GM18867 (cell line): ENCODE measurements around the gene ELOVL5.

Experiments used
- ATAC-seq: cut with Tn5 transposase; IDR thresholded peaks from one replicate; pipeline ENCODE4 v1.9.1; 2021; ENCODE audit warnings: mild to moderate bottlenecking, moderate library complexity; ENCODE audit not compliant: unreplicated experiment

Gene ELOVL5

DNA sequence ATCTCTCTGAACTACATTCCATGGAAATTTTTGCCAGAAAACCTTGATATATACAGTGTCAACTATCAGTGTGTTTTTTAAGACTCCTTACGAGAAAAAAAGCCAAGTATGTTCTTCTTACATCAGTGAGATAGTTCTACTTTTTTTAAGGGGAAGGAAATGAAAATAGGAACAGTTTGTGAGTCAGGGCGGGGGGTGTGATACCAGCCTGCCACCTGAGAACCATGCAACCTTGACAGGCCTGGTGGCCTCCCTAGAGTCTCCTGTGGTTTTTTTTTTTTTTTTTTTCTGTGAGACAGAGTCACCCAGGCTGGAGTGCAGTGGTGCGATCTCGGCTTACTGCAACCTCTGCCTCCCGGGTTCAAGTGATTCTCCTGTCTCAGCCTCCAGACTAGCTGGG lies 103.8 kb downstream of the ELOVL5 start:
- ATAC-seq = peak; percentile 89

DNA sequence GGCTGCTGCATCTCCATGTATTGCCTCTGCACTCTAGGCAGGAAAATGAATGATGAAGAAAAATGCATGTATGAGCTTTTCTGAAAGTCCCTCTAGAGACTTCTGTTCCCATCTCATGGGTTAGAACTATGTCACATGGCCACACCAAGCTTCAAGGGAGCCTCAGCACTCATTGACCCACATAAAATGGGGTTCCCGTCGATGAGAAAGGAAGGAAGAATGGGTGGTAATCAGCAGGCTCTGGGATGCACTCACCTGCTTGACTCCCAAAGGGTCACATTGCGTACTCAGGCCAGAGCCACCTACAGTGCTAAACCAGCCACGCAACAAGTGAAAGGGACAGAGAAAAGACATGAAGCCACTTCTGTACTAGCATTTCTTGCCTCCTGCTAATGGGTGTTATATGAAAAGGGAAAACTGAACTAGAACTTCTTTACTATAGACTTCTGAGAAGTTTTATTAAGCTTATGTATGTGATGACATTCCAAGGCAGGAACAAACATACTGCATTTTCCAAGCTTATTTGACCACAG lies 104.3 kb downstream of the ELOVL5 start:
- no peak for ATAC-seq

DNA sequence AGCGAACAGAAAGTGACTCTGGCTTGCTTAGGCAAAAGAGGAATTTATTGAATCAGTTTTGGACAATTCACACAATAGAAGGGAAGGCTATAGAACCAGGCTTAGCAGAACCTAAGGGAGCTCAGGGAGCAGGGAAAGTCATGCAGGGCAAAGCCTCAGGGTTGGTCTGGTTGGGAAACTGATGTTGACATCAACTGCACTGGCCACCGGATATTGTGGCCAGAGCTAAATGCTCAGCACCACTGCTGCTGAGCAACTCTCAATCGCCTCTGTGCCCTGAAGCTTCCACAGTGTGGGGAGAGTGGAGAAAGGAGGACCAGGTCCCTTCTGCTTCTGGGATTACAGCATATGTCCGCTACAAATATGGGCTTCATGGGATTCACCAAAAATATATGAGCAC lies 106.8 kb downstream of the ELOVL5 start:
- ATAC-seq = no peak

- ATAC-seq = no peak
Measured at GRCh38 chr6:53240761-53241160, 108.0 kb downstream of the ELOVL5 start.

GRCh38 chr6:53240139-53240538 lies 108.6 kb downstream of the ELOVL5 start:
- ATAC-seq = no peak

GRCh38 chr6:53239526-53239925 lies 109.2 kb downstream of the ELOVL5 start:
- peak; percentile 48 for ATAC-seq

- ATAC-seq = no peak
Measured at GRCh38 chr6:53238311-53238710, 110.4 kb downstream of the ELOVL5 start.

- peak; percentile 39 for ATAC-seq
Measured at GRCh38 chr6:53236241-53236640, 112.5 kb downstream of the ELOVL5 start.

GRCh38 chr6:53235508-53235907 lies 113.2 kb downstream of the ELOVL5 start:
- ATAC-seq = no peak

GRCh38 chr6:53233309-53233708 lies 115.4 kb downstream of the ELOVL5 start:
- no peak for ATAC-seq

GRCh38 chr6:53230775-53231467 lies 117.8 kb downstream of the ELOVL5 start:
- no peak for ATAC-seq

DNA sequence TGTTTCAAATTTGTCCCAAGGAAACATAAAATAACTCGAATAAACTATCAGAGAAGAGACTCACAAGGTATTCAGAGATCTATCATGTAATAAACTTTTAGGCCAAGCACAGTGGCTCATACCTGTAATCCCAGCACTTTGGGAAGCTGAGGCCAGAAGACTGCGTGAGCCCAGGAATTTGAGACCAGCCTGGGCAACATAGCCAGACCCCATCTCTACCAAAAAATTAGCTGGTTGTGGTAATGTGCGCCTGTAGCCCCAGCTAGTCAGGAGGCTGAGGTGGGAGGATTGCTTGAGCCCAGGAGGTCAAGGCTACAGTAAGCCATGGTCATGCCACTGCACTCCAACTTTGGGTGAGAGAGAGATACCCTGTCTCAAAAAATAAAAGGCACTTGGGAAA lies 120.9 kb downstream of the ELOVL5 start:
- no peak for ATAC-seq

DNA sequence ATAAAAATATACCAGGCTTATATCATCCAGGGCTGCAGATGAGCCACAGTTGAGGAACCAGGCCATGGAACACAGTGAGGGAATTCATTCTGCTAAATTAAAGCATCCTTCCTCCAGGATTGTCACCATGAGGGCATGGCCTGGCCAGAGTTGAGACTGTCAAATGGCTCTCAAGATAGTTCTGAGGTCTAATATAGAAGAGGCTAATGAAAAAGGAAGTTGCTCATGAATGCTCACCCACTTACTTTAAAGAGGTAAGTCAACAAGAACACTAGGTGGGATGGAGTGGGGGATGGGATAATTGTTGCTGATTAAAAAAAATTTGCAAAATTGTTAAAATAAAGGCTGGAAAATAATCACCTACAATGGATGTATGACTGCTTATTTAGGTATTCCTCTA lies 128.1 kb downstream of the ELOVL5 start:
- no peak for ATAC-seq
